IPS DF 4.7 (cell line): Measurements from ENCODE around the gene FOXN3.

Experiments used
- DNase-seq: peaks from one replicate; pipeline ENCODE4 v3.0.0-alpha.2; 2013; ENCODE audit warnings: low spot score; ENCODE audit errors: extremely low read depth

The FOXN3 gene

DNA sequence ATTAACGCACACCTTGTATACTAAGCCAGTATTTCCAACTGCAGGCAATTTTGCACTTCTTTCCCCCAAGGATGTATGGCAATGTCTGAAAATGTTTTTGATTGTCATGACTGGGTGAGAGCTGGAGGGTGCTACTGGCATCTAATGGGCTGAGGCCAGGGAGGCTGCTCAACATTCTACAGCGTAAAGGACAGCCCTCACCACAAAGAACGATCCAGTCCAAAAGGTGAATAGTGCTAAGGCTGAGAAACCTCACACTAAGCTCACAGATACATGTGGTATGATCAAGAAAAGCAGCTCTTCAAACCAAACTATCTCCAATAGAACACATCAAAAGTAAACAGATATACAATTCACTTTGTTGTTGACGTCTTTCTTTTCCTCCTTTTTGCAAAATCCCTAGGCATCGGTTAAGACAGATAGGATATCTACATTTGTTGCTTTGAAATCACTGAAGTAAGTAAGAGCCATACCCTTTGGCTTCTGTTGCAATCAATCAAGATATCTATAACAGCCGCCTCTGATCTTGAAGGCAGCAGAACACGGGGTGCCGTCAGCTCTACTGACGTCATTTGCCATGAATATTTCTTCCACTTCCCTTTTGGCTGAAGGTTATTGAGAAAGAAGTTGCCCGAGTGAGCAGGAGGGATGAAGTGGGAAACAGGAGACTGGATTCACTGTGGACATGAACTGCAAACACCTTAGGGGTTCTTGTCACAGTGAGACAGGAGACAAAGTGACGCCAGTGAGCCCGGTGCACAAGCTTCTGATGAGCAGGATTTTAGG lies 218.3 kb downstream of the FOXN3 start:
- no peak for DNase-seq

DNA sequence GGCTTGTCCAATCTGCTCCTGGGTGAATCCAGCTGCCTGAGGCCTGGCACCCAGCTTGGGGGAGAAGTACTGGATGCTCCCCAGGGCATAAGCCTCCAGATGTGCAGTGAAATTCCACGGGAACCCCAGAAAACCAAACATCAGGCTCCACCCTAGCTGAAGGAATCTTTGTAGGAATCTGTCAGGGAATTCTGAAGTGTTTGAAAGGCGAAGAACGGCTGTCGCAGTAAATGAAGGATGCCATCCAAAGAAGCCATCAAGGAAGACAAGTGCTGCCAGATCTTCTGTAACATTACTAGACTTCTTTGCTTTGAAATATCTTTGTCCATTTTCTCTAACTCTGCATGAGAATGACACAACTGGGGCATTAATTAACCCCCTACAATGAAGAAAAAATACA lies 219.4 kb downstream of the FOXN3 start:
- DNase-seq: no peak

DNA sequence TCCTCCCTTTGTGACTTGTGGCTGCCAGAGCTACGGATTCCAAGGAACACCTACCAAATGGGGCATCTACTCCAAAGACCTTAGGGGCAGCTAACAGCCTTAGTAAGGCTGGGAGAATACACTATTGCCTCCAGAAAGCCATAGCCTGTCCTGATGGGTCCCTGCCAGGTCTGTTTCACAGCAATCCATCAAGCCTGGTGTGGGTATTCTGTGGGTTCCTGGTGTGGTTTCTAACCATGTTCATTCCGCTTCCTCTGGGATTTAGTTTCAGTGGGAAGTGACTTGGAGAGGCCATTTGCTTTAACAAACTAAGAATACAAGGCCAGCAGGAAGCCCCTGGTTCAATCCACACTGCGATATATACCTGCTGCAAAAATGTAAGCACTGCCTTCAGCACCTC lies 220.5 kb downstream of the FOXN3 start:
- no peak for DNase-seq

DNA sequence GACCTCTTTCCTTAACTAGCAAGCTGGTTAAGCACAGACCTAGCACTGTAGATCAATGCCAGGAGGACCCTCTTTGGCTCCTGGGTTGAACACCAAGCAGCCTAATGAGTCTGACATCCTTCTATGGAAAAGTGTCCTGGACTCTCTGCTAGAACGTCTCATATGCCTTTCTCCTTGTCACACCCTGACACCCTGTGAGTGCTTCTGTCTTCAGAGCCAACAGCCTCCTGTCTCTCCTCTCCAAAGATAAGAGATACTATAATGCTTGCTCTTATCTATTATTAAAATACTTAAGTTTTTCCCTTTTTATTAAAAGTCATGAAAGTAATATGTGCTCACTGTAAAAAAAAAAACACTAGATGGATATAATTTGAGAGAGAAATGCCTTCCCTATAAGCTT lies 222.7 kb downstream of the FOXN3 start:
- DNase-seq: no peak

DNA sequence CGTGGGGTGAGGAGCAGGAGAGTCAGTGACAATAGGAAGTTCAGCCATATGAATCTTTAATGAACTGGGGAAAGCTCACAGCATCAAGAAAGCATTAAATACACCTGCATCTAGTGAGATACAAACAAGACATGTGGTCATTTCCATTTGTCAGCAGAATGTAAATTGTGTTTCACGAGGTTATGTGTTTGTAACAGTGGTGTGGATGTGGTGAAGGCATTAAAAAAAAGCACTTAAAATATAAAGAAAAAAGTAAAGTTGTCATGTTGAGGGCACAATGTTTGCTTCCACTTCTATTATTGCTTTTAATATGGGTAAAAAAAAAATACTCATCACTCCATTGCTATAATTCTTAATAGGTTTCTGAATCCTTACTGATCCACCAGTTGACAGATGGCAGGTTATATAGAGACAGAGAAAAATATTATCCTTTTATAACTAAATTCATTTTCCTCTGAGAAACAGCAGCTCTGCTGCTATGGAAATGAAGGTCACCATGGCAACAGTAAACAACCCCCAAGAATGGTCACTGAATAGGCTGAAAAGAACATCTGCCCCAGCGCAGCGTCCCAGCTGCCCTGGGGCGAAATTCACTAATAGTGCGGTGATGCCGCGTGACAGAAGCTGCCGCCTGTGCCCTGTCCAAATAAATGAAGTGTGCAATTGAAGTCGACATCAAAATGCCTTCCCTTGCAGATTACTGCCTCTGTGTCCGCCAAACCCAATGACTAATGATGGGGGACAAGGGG lies 226.1 kb downstream of the FOXN3 start:
- no peak for DNase-seq

DNA sequence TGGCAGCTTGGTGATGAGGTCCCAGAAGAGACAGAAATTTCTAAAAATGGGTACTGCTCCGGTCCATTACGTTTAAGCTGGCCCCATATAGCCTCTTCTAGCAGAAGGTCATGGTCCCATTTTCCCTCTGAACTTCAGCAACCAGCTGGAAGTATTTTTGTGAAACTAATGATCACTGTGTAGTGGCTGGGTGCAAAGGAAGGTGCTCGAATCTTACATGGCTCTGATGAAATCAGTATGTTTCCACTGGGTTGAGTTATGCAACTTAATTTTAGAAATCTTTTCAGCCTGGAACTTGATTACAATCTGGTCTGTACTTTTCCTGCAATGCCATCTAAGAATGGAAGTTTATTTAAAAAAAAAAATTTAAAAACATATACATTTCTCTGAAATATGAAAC lies 228.5 kb downstream of the FOXN3 start:
- DNase-seq: no peak

DNA sequence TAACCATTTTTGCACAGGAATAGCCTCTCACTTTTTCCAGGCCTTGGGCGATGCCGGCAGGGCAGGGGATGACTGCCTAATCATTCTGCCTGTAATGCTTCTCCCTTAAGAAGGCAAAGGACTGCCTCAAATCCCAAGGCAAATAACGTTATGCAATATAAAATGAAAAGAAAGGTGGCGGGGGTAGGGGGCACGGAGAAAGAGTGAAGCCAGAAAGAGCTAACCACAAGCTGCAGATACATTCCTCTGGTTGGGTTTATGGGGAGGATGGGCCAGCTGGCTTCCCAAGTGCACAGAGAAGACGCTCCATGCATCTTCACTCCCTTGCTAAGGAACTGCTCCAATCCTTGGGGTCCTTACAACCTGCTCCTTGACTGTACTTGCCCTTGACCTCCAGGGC lies 229.5 kb downstream of the FOXN3 start:
- DNase-seq: no peak

DNA sequence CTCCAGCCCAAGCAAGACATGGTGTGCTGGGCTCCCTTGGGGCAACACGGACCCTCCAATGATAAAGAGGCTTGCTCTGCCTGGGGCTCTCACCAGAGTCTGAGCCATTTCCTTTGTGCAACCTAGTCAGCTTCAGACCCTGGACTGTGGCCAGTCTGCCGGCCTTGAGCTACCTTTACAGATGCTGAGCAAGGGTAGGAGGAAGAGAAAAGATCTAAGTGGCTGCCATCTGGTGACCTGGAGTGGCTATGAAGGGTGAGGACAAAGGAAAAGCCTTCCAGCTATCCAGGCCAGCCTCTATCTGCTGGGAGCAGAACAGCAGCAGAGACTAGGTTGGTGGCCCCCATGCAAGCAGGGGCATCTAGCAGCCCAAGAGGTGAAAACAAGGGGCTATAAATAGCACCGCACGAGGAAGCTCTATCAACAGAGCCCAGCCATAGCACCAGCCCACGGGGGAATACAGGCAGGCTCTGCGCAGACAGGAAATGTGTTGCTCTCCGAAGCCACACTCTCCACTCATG lies 230.1 kb downstream of the FOXN3 start:
- DNase-seq: no peak

DNA sequence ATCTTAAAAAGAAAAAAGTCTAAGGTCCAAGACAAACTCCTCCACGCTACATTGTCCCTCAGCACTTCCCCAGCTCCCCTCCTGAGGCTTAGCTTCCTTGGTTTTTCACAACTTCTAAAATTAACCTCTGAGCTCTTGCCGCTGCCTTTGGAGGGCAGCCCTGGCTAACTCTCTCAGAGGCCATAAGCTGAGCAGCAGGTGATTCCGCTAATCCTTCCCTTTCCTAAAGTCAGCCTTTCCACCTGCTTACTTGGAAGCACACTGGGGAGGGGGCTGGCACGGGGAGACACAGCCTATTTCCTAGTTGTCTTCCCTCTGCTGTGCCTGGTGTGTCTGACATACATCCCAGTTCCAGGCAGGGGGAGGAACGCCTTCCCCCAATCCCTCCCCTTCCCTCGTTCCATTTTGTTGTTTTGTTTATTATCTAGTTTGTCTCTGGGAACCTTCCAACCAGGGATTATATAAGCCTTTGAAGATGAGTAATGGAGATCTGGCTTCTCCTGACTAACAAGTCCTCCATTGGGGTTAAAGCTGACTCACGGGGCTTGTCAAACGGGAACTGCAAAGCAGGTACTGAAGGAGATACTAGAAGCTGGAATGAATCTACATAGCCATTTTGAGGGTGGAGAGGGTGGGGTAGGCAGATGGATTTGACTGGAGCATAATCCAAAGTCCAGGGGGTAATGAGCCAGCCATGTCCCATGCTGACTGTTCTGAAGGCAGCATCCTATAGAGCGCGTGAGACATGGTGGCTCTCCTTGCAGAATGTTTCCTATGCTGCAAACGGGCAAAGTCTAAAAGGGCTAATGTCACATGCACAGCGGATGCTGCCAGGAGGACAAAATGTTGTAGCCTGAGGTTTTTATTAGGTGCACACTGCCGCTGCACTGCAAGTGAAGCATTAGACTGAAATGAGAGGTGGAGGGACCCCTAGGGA lies 230.8 kb downstream of the FOXN3 start:
- DNase-seq: no peak

DNA sequence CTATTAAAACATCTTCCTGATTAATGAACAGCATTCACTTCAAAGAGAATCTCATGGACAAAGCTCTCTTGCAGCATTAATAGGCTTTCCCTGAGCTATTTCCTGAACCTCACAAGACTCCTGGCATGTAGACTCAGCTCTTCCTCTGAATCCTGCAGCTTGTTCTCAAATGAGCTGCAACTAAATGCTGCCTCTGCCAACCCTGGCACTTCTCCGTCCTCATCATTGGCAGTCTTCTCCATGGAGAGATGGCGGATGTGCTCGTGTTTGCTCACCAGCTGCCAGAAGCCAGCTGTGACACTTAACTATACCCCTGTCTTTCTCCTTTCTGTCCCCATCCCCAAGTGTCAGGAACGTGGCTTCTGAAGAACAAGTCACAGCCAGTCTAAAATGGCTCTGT lies 232.1 kb downstream of the FOXN3 start:
- no peak for DNase-seq

DNA sequence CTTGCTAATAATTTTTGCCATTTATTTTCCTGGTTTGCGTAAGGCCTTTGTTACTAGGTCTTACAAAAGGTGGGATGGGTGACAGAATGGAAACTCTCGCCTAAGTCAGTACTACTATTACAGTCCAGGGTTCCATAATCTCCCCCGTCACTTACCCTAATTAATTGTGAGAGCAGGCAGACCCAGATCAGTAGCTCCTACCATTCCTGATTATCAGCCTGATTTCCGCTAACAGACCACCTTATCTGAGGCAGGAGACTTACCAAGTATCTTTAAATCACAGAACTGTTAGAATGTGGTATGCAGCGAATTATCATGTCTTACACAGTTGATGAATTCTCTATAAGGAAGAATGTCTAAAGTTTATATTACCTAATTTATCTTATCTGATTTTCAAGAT lies 234.7 kb downstream of the FOXN3 start:
- DNase-seq: no peak

DNA sequence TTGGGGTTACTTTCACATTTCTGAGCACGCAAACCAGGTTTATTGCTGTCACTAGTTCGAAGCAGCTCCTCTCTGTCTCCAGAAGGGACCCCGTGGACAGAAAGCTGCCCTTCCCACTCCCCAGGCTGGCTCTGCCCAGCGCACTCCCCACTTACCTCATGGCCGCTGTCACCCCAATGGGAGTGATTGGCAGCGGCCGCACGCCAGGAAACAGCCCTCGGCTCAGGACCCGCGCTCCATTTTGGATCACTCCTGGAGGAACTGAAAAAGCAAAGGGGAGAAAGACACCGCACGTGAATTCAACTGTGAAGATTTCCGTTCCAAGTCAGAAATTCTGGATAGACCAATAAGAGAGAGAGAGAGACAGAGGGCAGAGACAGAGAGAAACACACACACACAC lies 236.5 kb downstream of the FOXN3 start:
- no peak for DNase-seq

DNA sequence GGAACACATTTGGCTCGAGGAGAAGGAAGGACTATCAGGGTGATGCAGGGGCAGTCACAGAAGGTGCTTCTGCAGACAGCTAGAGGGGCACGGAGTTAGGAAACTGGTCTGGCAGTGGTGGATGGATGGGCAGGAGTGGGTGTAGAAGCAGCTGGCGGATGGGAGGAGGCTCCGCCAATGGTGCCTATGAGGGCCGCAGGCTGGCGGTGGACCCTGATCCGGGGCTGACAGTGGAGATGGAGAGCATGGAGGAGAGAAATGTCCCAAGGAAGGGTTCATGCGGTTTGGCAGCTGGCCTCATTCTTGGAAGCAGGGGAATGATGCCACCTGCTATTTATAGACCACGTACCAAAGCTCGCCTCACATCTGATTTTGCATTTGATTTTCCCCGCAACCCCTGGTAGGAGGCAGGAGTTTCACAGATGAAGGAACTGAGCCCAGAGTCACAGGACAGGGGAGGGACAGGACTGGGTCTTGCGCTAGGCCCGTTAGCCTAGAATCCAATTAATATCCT lies 237.1 kb downstream of the FOXN3 start:
- no peak for DNase-seq

DNA sequence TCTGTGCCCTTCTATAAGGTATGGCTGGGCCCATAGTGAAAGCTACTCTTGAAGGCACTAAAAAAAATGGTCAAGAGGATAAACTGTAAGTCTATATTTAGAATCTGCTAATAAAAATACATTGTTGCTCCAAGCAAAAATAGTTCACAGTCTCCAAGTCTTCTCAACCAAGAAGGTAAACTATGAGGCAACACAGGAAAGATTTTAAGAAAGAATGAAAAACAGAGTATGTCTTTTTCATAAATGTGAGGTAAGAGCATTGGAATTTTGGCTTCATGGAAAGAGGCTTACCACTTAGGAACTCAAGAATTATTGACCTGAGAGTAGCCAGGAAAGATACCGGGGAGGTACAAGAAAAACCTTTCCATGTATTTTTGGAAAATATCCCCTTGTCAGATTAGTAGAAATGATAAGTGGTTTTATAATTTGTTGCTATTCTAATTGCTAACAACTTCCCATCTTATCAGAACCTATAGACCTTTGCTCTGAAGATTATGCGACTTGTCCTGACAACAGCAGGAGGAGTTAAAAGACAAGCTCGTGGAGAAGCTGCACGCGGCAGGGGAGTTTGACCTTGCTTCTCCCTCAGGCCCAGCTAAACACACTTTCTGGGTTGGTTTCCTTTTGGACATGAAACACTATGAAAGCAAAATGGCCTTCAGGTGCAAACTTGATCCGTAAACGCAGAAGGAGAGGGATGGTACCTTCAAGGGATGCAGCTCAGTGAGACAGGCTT lies 238.1 kb downstream of the FOXN3 start:
- DNase-seq: no peak

DNA sequence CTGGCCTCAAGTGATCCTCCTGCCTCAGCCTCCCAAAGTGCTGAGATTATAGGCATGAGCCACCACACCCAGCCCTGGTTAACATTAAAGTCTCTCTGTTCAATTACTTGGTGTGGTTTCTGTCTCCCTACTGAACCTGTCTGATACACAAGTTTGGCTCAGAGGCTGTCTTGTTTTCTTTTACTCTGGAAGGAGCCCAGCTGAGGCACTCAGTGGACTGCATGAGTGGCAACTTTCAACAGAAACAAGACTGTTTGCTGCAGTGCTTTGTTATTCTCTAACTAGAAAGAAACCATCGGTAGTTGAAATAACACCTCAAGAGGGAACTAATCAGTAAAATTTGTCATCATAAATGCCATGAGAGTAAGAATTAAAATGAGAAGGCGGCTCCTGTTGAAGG lies 238.7 kb downstream of the FOXN3 start:
- DNase-seq: no peak

DNA sequence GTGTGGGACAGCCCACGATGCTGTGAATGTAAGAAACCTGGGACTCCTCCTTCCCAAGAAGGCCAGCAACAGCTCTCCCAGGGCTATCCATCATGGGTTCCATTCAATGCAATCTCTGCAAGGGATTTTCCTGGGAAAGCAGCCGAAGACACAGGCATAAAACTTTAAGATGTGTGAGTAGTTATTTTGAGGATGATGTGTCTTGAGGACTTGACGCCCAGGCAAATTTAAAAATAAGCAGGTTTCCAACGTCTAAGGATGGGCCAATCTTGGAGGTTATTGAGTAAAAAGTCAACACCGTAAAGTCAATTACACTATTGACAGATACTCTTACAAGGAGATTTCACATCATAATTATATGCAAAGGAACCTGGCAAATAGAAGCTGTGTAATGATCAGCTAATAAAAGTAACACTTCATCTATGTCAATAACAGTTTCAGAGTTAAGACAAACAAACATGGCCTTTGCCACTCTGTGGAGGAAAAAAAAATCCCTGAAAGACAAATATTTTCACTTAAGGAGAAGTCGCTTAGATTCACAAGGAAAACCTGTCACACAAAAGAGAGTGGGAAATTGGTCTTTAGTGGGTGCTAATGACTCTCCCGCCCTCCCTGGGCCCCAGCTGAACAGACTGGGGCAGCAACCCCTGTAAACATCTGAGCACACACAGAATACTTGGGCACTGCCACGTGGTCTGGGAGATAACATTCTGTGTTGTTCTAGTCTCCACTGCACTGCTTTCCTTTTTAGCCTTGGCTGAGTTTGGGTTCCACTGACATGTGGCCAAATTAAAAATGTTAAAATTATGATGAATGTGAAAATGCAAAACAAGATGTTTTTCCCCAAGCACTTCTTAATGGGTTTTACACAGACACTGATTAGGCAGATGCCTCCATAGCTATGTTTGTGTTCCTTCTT lies 240.9 kb downstream of the FOXN3 start:
- DNase-seq: no peak

DNA sequence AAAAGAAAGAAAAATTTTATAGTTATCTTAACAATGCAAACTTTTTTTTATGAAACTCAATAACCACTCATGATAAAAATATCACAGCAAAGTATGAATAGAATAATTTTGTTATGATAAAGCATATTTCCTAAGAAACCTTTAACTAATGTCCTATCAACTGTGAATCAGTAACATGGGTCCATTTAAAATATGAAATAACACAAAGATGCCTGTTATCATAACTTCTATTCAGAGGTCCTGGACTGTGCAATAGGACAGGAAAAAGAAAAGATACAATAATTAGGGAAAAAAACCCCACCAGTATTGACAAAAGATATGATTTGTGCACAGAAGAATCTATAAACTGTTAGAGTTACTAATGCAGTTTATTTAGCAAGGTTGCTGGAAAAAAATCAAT lies 245.4 kb downstream of the FOXN3 start:
- DNase-seq: no peak

DNA sequence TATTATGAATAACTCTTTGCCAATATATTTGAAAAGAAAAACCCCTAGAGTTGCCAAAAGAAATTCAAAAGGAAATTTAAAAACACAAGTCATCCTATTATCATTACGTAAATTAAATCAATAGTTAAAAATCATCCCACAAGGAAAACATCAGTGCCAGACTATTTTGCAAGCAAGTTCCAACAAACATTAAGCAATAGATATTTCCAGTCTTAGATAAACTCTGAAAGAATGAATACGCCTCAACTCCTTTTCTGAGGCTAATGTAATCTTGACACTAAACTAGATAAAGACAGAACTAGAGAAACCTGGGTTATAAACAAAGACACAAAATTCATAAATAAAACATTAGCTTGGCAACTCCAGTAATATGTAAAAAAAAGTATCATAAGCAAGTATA lies 245.9 kb downstream of the FOXN3 start:
- DNase-seq: no peak

DNA sequence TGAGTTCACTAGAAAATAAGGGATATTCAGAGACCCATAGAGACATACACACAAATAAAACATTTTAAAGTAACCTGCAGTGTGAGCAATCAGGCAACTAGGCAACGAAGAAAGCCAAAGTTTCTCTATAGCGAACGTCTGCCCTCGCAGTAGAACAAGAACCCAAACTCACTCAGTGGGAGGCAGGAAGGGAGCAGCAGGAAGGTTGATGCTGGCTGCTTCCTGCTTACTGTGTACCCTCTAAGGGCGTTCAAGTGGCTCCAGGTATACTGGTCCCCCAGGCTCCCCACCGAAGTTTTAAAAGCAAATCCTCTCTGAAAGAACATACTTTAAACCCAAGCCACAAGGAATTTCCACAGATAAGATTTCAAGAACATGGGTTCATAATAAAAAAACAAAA lies 249.3 kb downstream of the FOXN3 start:
- no peak for DNase-seq

DNA sequence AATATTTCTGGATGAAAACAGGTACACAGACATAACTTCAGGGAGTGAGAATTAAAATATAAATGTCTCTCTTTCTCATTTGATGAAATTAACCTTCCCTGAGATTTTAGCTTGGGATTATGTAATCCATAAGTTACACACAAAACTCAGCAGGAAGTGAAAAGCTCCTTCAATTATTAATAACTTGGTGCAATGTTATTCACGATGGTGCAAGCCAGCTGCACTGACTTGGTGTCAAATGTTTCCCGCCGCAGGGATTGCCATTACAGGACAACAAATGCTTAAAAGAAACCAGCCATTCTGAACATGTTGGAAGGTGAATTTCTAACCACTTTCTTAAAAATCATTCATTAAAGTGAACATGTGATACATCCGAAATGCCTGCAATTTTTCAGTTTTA lies 250.4 kb downstream of the FOXN3 start:
- DNase-seq: no peak
